Effector CD8-positive, alpha-beta T cell (primary cell): Measurements from ENCODE around the gene ZFP69B.
A peak's percentile ranks its signal among the peaks of the same experiment; 100 is the strongest.

Source experiments
- DNase-seq: peaks from one replicate; lab custom pipeline; 2025; lab: John Stamatoyannopoulos, UW
- total RNA-seq, 4 experiments: gene quantifications; one replicate each; lab custom pipeline; 2026; lab: John Stamatoyannopoulos, UW

Gene ZFP69B
- 8.7 to 19.8 (median 18.9) reads per million in 4 experiments for total RNA-seq

DNA sequence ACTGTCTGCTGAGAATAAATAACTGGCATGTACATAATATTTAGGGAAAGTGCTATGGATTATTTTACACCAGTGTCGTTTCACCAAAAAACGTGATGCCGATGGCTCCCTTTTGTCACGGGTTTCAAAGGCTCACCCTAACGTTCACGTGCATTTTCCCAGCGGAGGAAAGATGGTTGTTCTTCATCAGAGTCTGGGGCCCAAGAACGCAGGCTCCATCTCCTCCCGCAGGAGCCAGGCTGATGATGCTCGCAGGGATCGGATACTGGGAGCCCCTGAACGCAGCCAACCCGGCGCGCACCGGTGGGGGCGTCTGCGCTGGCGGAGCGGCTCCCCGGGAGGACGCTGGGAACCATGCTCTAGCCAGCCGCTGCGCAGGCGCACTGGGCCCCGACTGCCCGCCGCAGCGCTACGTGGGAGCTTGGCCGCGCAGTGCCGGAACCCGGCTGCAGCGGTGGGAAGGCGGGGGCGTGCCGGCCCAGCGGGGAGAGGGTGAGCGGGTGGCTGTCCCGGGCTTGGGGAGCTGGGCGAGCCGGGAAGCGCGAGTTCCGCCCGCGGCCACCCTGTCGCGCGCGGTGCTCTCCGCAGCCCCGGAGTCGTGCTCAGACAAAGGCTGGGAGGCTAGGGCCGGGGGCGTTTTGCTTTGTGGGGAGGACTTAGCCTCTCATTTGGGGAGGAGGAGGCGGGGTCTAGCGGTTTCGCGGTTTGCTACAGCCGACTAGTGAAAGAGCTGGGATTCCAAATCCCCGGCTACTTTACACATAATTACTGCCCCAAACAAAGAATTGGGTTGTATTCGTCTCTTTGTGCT is at the start of gene ZFP69B:
Gene ZFP69B (plus strand): TSS at position 793 of the 811 bp plus-strand sequence. CDS start 486 bp downstream, outside the sequence.
- peak; percentile 79 for DNase-seq

- DNase-seq, result no peak
Observed at GRCh38 chr1:40401473-40402201, 48.6 kb upstream of the ZFP69B start.

DNA sequence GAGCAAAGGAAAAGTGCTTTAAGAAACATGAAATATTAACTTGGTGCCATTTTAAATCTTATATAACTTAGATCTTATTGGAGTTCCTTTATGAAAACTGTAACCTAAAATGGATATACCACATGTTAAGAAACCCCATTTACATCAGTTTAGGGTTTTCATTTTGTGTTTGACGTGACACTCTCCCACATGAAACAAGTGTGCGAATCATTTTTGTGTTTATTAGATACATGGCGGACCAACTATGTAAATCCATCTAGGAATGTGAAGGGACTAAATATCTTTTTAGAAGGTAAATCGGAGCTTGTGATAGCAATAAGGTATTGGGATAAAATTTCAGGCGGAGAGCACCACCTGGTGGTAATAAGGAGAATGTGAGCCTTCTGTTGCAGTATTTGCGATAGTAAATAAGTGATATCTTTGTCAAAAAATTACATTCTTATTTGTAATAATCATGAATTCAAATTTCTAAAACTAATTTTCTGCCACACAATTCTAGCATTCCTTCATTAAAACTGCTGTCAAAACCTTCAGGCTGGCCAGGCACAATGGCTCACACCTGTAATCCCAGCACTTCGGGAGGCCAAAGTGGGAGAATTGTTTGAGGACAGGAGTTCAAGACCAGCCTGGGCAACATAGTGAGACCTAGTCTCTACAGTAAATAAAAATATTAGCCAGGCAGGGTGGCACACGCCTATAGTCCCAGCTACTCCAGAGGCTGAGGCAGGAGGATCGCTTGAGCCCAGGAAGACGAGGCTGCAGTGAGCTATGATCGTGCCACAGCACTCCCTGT is 45.4 kb upstream of the ZFP69B start:
- DNase-seq, result peak; percentile 14

DNA sequence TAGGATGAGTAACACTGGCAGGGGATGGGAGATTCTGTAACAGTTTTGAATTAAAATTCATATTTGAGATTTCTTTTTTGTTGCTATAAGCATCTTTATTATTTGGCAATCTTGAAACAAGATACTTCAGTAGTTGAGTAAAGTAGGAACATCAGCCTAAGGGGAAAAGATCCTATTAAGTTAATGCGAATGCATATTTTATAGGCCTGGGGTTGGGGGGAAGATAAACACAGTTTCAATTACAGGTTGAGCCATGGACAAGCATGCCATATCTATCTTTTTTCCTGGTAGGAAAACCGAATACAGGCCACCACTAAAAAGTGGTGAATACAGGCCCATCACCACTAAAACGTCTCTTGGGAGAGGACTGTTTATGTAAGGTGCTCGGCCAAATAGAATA is 44.5 kb upstream of the ZFP69B start:
- no peak for DNase-seq

DNA sequence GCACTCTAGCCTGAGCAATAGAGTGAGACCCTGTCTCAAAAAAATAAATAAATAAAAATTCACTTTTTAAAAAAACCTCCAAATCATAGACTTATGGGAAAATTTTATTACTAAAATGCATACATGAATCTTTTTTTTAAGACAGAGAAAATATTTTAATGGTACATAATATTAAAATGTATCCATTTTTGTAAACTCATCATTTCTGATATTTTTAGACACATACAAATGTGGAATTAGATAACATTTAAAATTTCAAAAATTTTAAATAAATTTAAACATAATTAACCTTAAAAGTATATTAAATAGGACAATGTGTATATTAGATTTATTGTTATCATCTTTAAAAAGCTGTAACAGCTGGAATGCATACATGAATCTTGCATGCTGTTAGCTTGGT is 42.8 kb upstream of the ZFP69B start:
- DNase-seq, result no peak

DNA sequence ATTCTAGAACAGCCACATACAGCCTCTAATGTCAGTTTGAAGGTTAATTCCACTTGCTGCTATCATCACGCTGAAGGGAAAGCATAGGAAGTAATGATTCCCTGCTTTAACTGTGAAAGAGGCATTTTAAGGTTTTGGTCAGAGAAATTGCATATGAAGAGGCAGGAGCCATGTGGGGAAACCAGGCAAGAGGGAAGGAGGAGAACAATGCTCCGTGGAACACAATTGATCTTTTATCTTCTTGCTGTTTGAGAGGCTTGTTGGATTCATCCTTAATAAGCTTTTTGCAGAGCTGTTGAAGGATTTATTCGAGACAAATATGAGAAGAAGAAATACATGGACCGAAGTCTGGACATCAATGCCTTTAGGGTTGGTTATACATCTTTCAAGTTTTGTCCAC is 40.8 kb upstream of the ZFP69B start:
- no peak for DNase-seq

GRCh38 chr1:40411294-40411693 is 39.0 kb upstream of the ZFP69B start:
- DNase-seq, result no peak

GRCh38 chr1:40411843-40412242 is 38.4 kb upstream of the ZFP69B start:
- no peak for DNase-seq

DNA sequence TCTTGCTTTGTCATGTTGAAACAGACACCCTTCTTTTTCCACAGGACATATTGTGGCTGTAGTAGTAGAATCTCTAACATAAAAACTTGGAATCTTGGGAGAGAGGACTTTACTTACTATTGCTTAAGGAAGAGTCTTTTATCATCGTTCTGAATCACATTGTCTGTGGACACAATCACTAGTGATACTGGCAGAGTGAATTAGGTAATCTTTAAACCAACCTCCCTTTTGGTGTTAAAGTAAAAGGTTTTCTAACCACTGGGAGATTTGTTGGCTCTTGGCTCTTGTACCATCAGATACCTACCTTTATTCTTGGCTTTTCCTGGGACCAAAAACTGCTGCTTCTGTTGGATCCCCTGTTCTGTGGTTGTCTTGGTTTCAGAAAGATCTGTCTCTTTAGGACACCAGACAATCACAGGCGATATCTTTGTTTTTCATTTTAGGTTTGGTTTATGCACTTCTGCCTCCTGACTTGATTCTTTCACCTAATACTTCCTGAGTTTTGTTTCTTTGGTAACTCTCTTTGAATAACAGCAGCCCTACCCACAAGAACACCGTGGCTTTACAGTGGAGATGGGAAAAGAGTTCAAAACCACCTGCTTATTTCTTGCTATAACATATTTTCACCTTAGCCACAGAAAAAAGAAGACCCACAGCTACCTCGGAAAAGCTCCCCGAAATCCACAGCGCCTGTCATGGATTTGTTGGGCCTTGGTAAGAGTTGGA is 36.6 kb upstream of the ZFP69B start:
- no peak for DNase-seq

- no peak for DNase-seq
Observed at GRCh38 chr1:40414331-40414730, 35.9 kb upstream of the ZFP69B start.

- no peak for DNase-seq
Observed at GRCh38 chr1:40416709-40417108, 33.6 kb upstream of the ZFP69B start.

DNA sequence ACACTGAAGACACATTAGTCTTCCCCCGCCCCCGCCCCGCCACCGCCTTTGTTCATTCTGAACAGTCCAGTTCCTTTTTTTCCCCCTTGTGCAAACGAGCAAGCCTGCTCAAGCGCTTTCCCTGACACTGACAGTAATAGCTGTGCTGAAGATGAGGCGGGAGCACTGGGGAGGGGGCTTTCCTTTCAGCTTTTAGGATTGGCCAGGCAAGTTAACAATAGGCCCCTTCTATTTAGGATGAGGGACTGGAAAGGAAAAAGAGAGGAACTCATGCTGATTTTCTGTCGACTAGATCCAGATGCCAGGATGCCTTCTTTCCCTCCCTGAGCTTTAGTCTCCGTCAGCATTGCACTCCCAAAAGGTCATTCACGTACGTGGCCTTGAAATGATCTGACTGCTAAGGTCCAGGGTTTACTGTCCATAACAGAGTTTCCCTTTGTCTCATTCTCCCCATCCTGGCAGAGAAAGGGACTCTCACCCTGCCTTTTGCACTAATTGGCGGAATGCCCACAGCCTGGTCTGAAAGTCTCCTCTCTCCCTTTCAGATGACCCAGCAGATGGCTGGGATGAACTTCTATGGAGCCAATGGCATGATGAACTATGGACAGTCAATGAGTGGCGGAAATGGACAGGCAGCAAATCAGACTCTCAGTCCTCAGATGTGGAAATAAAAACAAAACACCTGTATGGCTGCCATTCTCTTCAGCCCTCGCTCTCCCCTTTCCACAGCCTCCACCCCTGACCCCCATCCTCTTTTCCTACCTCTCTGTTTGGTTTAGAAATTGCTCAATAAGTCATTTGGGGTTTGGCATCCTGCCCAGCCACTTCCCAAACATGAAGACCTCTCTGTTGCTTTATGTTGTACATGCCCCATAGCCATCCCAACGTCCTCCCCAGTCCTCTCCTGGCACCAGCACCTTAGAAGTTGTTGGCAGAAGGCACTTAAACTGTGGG is 28.6 kb upstream of the ZFP69B start:
- no peak for DNase-seq

- DNase-seq, result no peak
Observed at GRCh38 chr1:40422630-40423263, 27.5 kb upstream of the ZFP69B start.

DNA sequence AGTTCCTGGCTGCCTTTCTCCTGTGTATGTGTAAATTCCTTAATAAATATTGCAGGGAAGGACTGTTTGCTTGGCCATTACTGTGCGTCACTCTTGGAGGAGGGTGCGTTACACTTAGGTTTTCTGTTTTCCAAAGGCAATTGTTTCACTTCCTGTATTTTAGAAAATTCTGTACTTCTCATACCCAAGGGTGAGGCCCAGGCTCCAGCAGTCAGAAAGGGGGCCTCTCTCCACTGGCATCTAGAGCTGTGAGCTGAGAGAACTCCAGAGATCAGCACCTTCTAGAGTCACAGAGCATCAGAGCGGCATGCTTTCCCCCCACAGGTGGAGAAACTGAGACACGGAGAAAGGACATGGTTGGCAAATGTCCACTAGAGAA is 27.0 kb upstream of the ZFP69B start:
- no peak for DNase-seq

DNA sequence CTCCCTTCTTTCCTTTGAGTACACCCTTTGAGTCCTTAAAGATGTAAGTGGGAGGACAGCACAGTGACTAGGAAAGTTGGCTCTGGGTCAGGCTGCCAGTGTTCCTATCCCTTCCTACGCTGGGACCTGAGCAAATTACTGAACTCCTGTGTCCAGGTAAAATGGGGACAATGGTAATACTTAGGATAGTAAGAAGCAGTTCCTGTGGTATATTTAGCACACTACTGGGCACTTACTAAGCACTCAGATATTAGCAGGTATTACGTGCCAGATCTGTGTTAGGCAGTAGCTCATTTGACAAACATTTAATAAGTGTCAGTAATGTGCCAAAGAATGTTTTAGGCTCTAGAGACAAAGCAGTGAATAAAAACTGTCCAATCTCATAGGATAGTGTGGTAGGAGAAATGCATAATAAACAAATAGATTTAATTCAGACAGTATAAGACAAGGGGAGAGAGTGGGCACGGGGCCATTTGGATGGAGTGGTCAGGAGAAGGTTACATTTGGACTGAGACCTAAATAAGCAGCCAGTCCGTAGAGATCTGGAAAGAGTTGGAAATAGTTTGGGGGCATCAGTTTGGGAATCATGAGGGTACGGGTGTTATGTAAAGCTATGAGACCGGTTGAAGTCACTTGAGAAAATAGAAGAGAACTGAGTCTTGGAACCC is 26.2 kb upstream of the ZFP69B start:
- no peak for DNase-seq

- DNase-seq, result no peak
Observed at GRCh38 chr1:40425198-40425597, 25.1 kb upstream of the ZFP69B start.

- no peak for DNase-seq
Observed at GRCh38 chr1:40431385-40431784, 18.9 kb upstream of the ZFP69B start.

DNA sequence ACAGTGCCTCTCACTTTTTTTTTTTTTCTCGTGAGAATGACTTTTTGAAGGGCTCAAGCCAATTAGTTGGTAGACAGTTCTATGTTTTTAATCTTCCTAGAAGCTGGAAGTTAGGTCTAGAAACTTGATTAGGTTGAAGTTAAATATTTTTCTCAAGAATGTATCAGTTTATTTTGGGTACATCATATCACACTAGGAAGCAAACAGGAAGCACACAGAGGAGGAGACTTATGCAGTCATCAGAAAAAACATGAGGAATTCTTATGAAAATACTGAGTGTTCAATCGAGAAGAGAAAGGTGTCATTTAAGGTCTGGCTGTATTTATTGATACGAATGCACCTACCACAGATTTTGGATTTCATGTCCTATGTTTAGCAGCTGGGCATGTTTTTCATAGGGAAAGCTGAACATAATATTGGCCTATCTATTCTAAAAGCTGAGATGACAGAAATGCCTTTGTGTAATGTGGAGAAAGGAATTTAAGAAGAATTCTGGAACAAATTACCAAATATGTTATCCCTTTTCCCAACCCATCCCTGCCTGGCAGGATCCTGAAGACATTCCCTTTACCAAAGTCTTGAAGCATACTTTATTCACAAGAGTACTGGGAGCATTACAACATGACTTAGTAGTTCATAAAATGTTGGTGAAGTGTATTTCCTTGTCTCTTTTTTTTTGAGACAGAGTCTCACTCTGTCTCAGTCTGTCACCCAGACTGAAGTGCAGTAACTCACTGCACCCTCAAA is 17.5 kb upstream of the ZFP69B start:
- DNase-seq, result no peak

- no peak for DNase-seq
Observed at GRCh38 chr1:40435471-40435870, 14.8 kb upstream of the ZFP69B start.
